H9 (cell line): ENCODE data around the gene SPEF2. TPM values are rescaled to one million over a fixed set of nuclear protein-coding genes. Genes with fewer than 3 reads are reported as not detected.

Source experiments
- DNase-seq: peaks from one replicate; pipeline ENCODE4 v3.0.0-alpha.2; 2017
- H2AFZ ChIP-seq: one replicate; pipeline ENCODE4 v1.6.1; 2013; ENCODE audit warnings: mild to moderate bottlenecking, low read length, control low read depth, moderate library complexity
- H2AK5ac ChIP-seq: 2 replicates; pipeline ENCODE4 v1.6.1; 2013; ENCODE audit warnings: low read length, control low read depth, mixed read lengths; ENCODE audit not compliant: insufficient read length
- H2BK120ac ChIP-seq: one replicate; pipeline ENCODE4 v1.6.1; 2013; ENCODE audit warnings: low read depth, mild to moderate bottlenecking, low read length, control low read depth, inconsistent platforms; ENCODE audit not compliant: poor library complexity, severe bottlenecking
- H2BK12ac ChIP-seq: 2 replicates; pipeline ENCODE4 v1.6.1; 2013; ENCODE audit warnings: low read length, control low read depth, mixed read lengths, low read depth; ENCODE audit not compliant: insufficient read length
- H2BK15ac ChIP-seq: 2 replicates; pipeline ENCODE4 v1.6.1; 2013; ENCODE audit warnings: low read depth, low read length, control low read depth
- H2BK20ac ChIP-seq: one replicate; pipeline ENCODE4 v1.6.1; 2013; ENCODE audit warnings: low read depth, mild to moderate bottlenecking, low read length, control low read depth, inconsistent platforms; ENCODE audit not compliant: poor library complexity, severe bottlenecking
- H2BK5ac ChIP-seq: 2 replicates; pipeline ENCODE4 v1.6.1; 2013; ENCODE audit warnings: low read length, control low read depth, mixed read lengths; ENCODE audit not compliant: insufficient read length
- H3K14ac ChIP-seq: 2 replicates; pipeline ENCODE4 v1.6.1; 2013; ENCODE audit warnings: low read length, control low read depth; ENCODE audit not compliant: insufficient read depth
- H3K18ac ChIP-seq: 2 replicates; pipeline ENCODE4 v1.6.1; 2013; ENCODE audit warnings: low read depth, mild to moderate bottlenecking, mixed read lengths, low read length, control low read depth; ENCODE audit not compliant: insufficient read length
- H3K23ac ChIP-seq: 2 replicates; pipeline ENCODE4 v1.6.1; 2013; ENCODE audit warnings: low read length, control low read depth, mixed read lengths, low read depth; ENCODE audit not compliant: insufficient read length
- H3K23me2 ChIP-seq: 2 replicates; pipeline ENCODE4 v1.6.1; 2013; ENCODE audit warnings: low read depth, mild to moderate bottlenecking, mixed read lengths, low read length, control low read depth; ENCODE audit not compliant: insufficient read length, poor library complexity, severe bottlenecking
- H3K27ac ChIP-seq: 2 replicates; pipeline ENCODE4 v1.5.1; 2013; ENCODE audit warnings: low read length, control low read depth, mixed read lengths, low read depth; ENCODE audit not compliant: insufficient read length
- H3K27me3 ChIP-seq: 2 replicates; pipeline ENCODE4 v1.6.1; 2013; ENCODE audit warnings: low read length, control low read depth, inconsistent platforms; ENCODE audit not compliant: insufficient read depth
- H3K4ac ChIP-seq: 2 replicates; pipeline ENCODE4 v1.6.1; 2013; ENCODE audit warnings: low read depth, mild to moderate bottlenecking, control low read depth, inconsistent platforms, low read length, moderate library complexity
- H3K4me1 ChIP-seq: 2 replicates; pipeline ENCODE4 v1.6.1; 2013; ENCODE audit warnings: low read length, control low read depth, inconsistent platforms; ENCODE audit not compliant: insufficient read depth
- H3K4me2 ChIP-seq: 2 replicates; pipeline ENCODE4 v1.6.1; 2013; ENCODE audit warnings: low read length, control low read depth, mixed read lengths; ENCODE audit not compliant: insufficient read length, insufficient read depth
- H3K56ac ChIP-seq: 2 replicates; pipeline ENCODE4 v1.6.1; 2013; ENCODE audit warnings: low read depth, mild to moderate bottlenecking, mixed read lengths, low read length, control low read depth; ENCODE audit not compliant: insufficient read length
- H3K79me1 ChIP-seq: 2 replicates; pipeline ENCODE4 v1.6.1; 2013; ENCODE audit warnings: low read depth, mild to moderate bottlenecking, moderate library complexity, low read length, control low read depth, inconsistent platforms; ENCODE audit not compliant: insufficient read depth, poor library complexity, severe bottlenecking
- H3K79me2 ChIP-seq: 2 replicates; pipeline ENCODE4 v1.6.1; 2013; ENCODE audit warnings: low read length, control low read depth, inconsistent platforms; ENCODE audit not compliant: insufficient read depth
- H3K9ac ChIP-seq: 2 replicates; pipeline ENCODE4 v1.6.1; 2013; ENCODE audit warnings: low read length, control low read depth, mixed read lengths; ENCODE audit not compliant: insufficient read length; ENCODE audit errors: extremely low read depth
- H3K9me3 ChIP-seq: one replicate; pipeline ENCODE4 v1.6.1; 2013; ENCODE audit warnings: low read depth, low read length, inconsistent platforms; ENCODE audit not compliant: control insufficient read depth
- H3T11ph ChIP-seq: one replicate; pipeline ENCODE4 v1.6.1; 2013; ENCODE audit warnings: mild to moderate bottlenecking, low read length, control low read depth, inconsistent platforms
- H4K20me1 ChIP-seq: one replicate; pipeline ENCODE4 v1.6.1; 2013; ENCODE audit not compliant: control insufficient read depth, insufficient read length, insufficient read depth
- H4K5ac ChIP-seq: 2 replicates; pipeline ENCODE4 v1.6.1; 2013; ENCODE audit warnings: low read depth, mild to moderate bottlenecking, mixed read lengths, low read length, control low read depth; ENCODE audit not compliant: insufficient read length
- H4K8ac ChIP-seq: replicated peaks from 2 replicates; pipeline ENCODE4 v1.6.1; 2013; ENCODE audit warnings: low read length, control low read depth, mixed read lengths, low read depth; ENCODE audit not compliant: insufficient read length
- H4K91ac ChIP-seq: 2 replicates; pipeline ENCODE4 v1.6.1; 2013; ENCODE audit warnings: low read depth, mild to moderate bottlenecking, moderate library complexity, mixed read lengths, low read length, control low read depth; ENCODE audit not compliant: insufficient read length
- H3K27ac Mint-ChIP-seq, 3 experiments: 2 replicates in 2 of 3; 3 replicates in 1 of 3; pipeline ENCODE4 v1.8.0; 2020 to 2021; ENCODE audit warnings: mixed read lengths in 3 of 3, mild to moderate bottlenecking in 1 of 3, moderate library complexity in 1 of 3
- H3K27me3 Mint-ChIP-seq: 2 replicates; pipeline ENCODE4 v1.8.0; 2021; ENCODE audit warnings: low read depth, mild to moderate bottlenecking, moderate library complexity, mixed read lengths
- H3K36me3 Mint-ChIP-seq, 3 experiments: 2 replicates in 2 of 3; 3 replicates in 1 of 3; pipeline ENCODE4 v1.8.0; 2020 to 2021; ENCODE audit warnings: low read depth in 3 of 3, mixed read lengths in 3 of 3; ENCODE audit not compliant: insufficient read depth in 1 of 3
- H3K4me1 Mint-ChIP-seq, 2 experiments: 2 replicates each; pipeline ENCODE4 v1.8.0; 2020; ENCODE audit warnings: mixed read lengths in 2 of 2
- H3K4me3 Mint-ChIP-seq, 2 experiments: 2 replicates in 1 of 2; 3 replicates in 1 of 2; pipeline ENCODE4 v1.8.0; 2020 to 2021; ENCODE audit warnings: mild to moderate bottlenecking in 2 of 2, mixed read lengths in 2 of 2, moderate library complexity in 1 of 2
- H3K9me3 Mint-ChIP-seq, 2 experiments: 2 replicates in 1 of 2; 3 replicates in 1 of 2; pipeline ENCODE4 v1.8.0; 2020; ENCODE audit warnings: mild to moderate bottlenecking in 2 of 2, mixed read lengths in 2 of 2, moderate library complexity in 1 of 2
- CTCF ChIP-seq: fragments of 200-600 bp; sonication (generic); conservative IDR thresholded peaks from 3 replicates; pipeline ENCODE4 v1.8.0; 2021; ENCODE audit warnings: antibody characterized with exemption, mild to moderate bottlenecking
- total RNA-seq: library from RNA; stranded (reverse); gene quantifications from 2 replicates; pipeline ENCODE4 v1.2.1, GENCODE V29; 2021

The SPEF2 gene
- total RNA-seq, 1 experiment from 2014 or later: 1.0 TPM

GRCh38 chr5:35852773-35853172, 235.1 kb downstream of the SPEF2 start:
- Mint-ChIP-seq H3K36me3 (no peaks in the 10 kb centered on the region), H3K4me1 (peaks cover 4 to 5% of the 10 kb centered on the region in 2 experiments; a peak in 3 of 4 replicates), H3K9me3 (peaks cover 1 to 4% of the 10 kb centered on the region in 2 experiments; a peak in 3 of 5 replicates), H3K27ac (no peak overlapping the region), H3K4me3 (no peak overlapping the region), H3K27me3 (peaks cover 3% of the 10 kb centered on the region; the same call in 1 of the 2 replicates)
- no peak overlapping the region for H2BK5ac ChIP-seq
- no peak for DNase-seq
- H3T11ph ChIP-seq: no peak overlapping the region
- no peak overlapping the region for H2BK12ac ChIP-seq
- no peaks in the 10 kb centered on the region for H3K4me1 ChIP-seq
- no peak overlapping the region for H3K14ac ChIP-seq
- no peak overlapping the region for H2BK15ac ChIP-seq
- no peaks in the 10 kb centered on the region for H3K79me2 ChIP-seq
- no peak overlapping the region for H2BK120ac ChIP-seq
- no peaks in the 10 kb centered on the region for H3K23me2 ChIP-seq
- H4K5ac ChIP-seq: no peak overlapping the region
- H4K20me1 ChIP-seq: no peaks in the 10 kb centered on the region
- no peak overlapping the region for H4K8ac ChIP-seq
- H2BK20ac ChIP-seq: no peak overlapping the region
- H3K23ac ChIP-seq: no peak overlapping the region
- H3K56ac ChIP-seq: no peak overlapping the region
- no peak for TF ChIP-seq CTCF
- H2AK5ac ChIP-seq: no peak overlapping the region
- peaks cover 2% of the 10 kb centered on the region for H3K9me3 ChIP-seq
- H4K91ac ChIP-seq: no peak overlapping the region
- no peak overlapping the region for H3K18ac ChIP-seq
- no peaks in the 10 kb centered on the region for H3K27me3 ChIP-seq
- H3K27ac ChIP-seq: no peak overlapping the region
- no peak overlapping the region for H3K9ac ChIP-seq
- no peak overlapping the region for H3K4ac ChIP-seq
- no peak overlapping the region for H2AFZ ChIP-seq
- H3K79me1 ChIP-seq: no peaks in the 10 kb centered on the region
- no peak overlapping the region for H3K4me2 ChIP-seq
